Spleen (tissue), 7 donors: ENCODE measurements around the gene HECTD1.

ENCODE experiments used
- CTCF ChIP-seq, 11 experiments: fragments of 200-600 bp in 7 of 11; fragments of 450-650 bp in 4 of 11; sonication (generic) in 4 of 11; IDR thresholded peaks in 8 of 11; conservative IDR thresholded peaks in 3 of 11; 1 replicate in 7 of 11; 2 replicates in 4 of 11; pipeline versions ENCODE4 v1.4.0 to v1.8.0; 2016 to 2021; ENCODE audit warnings: antibody characterized with exemption in 11 of 11, inconsistent platforms in 4 of 11, mild to moderate bottlenecking in 1 of 11
- POLR2AphosphoS5 ChIP-seq, 3 donors: sonication (generic); formaldehyde crosslinking; IDR thresholded peaks; one replicate each; pipeline ENCODE4 v1.5.1; 2017; ENCODE audit warnings: antibody characterized with exemption in 3 of 3
- donor health status: DM: no; HTN: no; CAD: no; lungs with moderate emphysema.
- donor health status: DM: no; HTN: no; CAD: no.
- donor health status: DM: no; HTN: no; CAD: no.

DNA sequence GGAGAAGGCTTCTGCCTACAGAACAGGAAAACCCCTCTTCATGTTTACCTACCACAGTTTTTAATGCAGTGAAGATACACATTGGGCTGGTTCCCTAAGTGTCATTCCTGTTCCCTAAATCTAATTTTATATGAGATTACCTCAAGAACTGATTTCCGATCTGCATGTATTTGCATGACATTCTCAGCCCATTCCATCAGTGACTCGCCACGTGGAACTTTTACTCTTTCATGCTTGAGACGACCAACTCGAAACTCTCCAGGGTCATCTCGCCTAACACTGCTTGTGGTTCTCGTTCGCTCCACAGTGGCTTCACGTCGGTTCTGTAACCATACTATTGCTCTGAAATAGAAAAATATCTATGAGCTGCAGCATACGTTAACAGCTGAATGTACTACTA, 98.3 kb downstream of the HECTD1 start:
- TF ChIP-seq CTCF (IDR thresholded peaks at IDR 0.05 in 8 of 11, conservative IDR thresholded peaks at IDR 0.05 in 3 of 11) (no peak), POLR2AphosphoS5 (IDR thresholded peaks at IDR 0.05) (no peak)
